Stimulated activated CD4-positive, alpha-beta T cell treated with anti-CD3 and anti-CD28 coated beads, Interleukin-2, amount 100 ng/mL, for 4 hours (primary cell): ENCODE results near the gene HPCAL4.
A peak's percentile ranks its signal among the peaks of the same experiment; 100 is the strongest.

Experiments used
- DNase-seq: peaks from one replicate; pipeline ENCODE4 v3.0.0-alpha.2; 2020; ENCODE audit warnings: low read depth

The HPCAL4 gene

DNA sequence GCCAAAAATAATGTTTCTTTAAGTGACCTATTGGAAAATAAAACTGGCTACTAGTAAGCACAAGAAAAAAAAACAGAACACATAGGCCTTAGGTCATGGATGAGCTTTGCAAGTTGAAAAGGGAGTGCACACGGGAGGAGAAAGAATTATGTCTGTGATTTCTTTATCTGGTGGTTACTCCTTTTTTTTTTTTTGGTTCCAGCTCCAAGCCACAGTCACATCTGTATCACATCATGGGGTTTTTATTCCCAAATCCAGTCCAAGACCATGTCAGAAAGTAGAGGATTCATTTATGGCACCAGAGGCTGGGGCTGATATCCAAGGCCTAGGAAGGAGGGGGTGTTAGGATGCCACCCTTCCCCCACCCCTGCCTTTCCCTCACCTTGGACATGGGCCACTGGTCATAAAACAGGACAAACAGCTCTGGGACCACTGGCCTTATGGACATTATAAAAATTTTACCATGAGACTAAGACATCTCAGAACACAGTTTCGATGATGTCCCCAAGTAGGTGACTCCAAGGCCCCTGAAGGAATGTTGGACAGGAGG lies 41.5 kb downstream of the HPCAL4 start:
- DNase-seq: no peak

DNA sequence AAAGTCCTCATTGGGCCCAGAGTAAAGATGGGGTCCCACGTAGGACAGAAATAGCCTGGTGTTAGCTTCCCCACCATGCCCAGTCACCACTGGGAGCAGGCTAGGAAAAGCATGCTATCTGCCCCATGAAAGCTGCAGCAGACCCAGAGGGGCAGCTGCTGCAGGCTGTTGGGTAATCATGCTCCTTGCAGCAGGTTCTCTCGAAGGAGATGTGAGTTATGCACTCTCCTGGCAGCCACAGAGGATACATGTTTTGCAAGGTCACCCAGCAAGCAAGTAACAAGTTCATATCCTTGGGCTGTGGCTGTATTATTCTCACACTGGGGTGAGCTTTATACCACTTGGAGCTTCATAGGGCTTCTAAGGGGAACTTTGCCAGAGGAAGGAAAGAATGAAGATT lies 42.7 kb downstream of the HPCAL4 start:
- DNase-seq: no peak

DNA sequence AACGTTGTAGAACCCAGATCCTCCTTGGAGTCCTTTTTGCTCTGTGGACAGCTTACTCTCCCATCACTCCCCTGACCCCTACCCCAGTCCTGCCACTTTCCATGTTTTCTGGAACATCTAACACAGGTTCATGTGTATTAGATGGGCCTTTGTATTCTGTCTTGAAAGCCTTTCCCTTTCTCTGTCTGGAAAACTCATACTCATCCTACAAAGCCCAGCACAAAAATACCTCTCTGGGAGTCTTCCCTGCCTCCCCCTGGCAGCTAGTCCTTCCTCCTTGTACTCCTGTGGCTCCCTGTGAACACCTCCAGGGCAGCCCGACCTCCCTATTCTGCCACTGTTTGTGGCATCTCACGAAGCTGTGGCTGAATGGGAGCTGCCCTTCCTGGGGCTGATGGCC lies 44.0 kb downstream of the HPCAL4 start:
- DNase-seq: no peak

DNA sequence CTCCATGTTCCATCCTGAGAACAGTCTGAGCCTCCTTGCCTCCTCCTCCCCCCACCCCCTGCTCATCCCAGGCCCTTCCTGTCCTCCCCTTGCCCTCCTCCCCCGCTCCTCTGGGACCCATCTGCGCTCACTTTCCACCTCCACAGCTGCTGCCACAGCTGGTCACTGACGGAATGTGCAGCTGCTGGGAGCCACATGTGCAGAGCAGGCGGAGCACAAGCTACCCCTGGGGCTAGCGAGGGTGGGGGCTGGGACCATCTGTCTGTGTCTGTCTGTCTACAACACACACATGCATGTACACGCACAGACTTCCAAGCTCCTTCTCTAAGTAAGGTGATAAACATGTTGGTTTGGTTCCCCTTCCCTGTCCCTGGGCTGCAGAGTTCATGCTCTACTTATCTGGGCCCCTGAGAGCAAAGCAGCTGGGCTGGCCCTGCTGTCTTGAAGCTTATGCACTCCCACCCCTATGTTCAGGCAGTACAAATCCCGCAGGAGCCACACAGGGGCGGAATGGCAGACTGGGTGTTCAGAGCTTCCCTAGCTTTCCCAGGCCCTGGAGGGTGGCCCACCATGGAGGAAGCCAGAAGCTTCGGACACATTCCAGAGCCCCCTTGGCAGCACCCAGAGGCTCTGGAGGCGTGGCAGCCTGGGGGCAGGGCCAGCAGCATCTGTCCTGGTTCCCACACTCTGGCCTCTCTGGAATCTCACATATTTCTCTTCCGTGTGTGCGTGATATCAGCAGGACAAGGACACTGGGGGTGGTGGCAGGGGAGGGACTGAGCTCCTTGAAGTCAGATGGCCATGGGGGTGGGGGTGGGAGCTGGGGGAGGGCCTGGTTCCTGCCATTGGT lies 44.8 kb downstream of the HPCAL4 start:
- no peak for DNase-seq

DNA sequence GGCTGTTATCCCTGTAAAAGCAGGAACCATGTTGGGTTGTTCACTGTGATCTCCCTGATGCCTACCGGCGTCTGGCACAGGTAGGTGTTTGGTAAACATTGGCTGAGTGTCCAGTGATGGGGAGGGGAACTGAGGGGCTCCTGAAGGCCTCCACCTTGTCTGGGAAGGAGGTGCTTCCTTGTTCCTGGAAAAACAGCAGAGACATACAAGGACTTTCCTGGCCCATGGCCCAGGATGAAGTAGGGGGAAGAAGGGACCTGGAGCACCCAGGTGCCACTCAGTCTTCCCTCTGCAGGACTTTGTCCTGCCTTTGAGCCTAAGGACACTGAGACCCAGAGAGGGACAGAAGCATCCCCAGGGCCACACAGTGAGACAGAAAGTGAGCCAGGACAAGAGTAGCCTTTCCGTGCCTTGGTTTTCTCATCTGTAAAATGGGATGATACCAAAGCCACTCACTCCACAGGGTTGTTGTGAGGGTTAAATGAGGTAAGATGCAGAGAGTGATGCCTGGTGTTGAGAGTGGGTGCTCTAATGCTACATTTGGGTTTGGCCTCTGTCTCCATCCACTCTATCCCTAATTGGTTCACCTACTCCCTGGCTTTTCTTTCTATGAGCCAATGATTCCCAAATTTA lies 45.7 kb downstream of the HPCAL4 start:
- DNase-seq: no peak

DNA sequence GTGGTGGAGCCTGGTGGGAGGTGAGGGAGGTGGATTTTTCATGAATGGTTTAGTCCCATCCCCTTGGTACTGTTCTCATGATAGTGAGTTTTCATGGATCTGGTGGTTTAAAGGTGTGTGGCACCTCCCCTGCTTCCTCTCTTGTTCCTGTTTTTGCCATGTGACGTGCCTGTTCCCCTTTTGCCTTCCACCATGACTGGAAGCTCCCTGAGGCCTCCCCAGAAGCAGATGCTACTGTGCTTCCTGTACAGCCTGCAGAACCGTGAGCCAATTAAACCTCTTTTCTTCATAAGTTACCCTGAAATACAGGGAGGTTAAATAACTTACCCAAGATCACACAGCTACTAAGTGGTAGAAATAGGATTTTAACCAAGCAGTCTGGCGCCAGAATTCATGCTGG lies 47.5 kb downstream of the HPCAL4 start:
- no peak for DNase-seq

DNA sequence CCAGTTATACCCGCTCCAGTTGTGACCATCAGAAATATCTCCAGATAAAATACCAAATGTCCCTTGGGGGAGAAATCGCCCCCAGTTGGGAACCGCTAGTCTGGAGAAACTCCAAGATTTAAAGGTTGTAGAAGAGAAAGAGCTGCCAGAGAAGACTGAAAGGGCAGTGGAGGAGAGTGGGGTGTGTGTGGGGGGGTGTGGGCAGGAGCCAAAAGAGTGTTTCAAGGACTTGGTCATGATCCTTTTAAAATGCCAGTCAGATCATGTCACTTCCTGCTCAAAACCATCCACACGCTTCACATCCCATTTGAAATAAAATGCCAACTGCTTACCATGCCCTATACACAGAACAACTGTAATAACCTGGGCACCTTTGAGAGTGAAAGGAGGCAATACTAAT lies 48.4 kb downstream of the HPCAL4 start:
- DNase-seq: no peak

DNA sequence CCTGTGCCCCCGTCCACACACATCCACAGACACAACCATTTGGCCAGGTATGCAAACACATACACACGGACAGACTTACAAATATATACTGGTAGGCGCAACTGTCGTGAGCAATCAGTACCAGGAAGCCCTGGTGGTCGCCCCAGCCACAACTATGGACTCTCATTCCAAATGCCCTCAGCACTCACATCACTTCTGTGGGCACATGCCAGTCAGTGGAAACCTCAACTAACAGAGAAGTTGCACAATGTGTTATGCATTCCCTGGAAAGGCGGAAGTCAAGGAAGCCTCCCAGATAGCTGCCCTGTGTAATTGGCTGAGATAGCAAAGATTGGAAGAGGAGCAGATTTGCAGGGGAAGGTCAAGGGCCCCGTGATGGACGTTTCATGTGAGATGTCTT lies 50.4 kb downstream of the HPCAL4 start:
- no peak for DNase-seq

DNA sequence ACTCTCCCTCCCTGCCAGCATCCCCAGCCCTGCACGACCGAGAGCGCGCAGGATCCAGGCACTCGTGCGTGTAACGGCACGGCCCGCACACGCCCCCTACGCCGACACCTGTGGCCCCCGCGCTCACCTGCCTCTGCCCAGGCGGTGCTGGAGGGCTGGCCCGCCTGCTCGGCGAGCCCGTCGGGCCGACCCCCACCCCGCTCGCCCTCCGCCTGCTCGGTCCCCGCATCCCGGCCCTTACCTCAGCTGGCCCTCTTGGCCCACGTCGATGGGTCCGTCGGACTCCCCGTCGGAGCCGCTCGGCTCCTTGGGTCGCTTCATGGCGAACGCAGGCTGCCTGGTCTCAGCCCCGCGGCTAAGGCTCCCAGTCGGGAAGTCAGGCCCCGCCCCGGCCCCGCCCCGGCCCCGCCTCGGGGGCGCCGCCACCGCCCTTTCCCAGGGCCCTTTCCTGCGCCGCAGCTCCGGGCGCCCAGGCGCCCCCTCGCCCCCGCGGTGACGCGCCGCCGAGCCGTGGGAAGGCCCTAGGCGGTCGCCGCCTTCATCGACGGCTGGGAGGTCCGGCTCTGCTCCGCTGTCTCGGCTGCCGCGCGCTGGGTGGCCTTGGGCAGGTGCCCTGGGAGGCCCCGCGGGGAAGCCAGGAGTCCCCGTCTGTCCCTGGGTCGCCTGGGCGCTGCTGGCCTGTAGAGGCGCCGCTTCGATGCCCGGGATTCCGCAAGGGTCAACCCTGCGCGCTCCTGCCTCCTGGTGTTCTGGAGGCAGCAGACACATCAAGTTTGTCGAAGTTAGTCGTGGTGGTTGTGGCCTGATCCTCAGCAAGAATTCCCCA lies 51.7 kb downstream of the HPCAL4 start, which contains the start of gene HEYL:
Gene HEYL (minus strand): TSS at position 339 of the 826 bp plus-strand sequence. CDS start 18 bp downstream, at position 321.
- DNase-seq: peak; percentile 76

DNA sequence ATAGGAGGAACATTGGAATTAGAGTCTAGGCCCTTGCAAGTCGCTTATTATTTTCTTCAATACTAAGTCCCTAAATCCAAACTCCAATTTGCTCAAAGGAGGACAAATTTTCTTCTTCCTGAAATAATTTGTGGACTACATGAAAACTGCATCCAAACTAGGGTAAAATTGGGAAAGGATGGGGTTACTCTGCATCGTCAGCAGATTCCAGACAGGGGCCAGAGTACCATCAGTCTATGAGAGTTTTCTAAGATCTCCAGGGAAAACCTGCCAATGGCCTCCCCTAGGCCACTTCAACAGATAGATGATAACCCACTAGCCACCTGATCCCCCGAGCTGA lies 52.3 kb downstream of the HPCAL4 start:
- DNase-seq: no peak

DNA sequence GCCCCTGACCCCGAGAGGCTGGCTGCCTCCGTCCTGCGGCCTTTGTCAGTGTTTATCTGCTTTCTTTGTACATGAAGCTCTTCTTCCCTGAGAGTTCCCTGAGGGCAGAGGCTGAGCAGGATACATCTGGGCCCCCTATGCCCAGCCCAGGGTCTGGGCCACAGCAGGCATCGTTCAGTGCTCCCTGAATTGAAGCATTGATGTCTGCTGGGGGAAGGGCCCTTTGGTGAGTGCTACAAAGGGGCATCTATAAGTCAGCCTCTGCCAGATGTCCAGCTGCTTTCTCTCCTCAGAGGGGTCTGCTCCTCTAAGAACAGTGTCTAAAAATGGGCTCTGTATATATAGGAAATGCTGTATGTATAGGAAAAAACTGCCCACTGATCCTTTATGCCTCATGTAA lies 53.9 kb downstream of the HPCAL4 start:
- no peak for DNase-seq

DNA sequence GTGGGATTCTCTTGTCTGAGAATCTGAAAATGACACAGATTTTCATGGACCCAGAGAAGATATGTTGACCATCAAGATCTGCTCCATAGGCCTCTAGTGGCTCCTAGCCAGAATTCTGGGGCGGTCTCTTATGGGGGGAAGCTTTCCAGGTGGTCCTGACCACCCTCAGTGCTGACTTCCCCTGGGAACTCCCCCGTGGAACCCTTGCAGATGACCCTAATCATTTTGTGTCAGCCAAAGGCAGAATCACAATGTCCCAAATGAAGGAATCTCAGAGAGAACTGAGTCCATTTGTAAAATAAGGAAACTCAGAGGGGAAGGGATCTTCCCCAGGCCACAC lies 55.4 kb downstream of the HPCAL4 start:
- DNase-seq: no peak

DNA sequence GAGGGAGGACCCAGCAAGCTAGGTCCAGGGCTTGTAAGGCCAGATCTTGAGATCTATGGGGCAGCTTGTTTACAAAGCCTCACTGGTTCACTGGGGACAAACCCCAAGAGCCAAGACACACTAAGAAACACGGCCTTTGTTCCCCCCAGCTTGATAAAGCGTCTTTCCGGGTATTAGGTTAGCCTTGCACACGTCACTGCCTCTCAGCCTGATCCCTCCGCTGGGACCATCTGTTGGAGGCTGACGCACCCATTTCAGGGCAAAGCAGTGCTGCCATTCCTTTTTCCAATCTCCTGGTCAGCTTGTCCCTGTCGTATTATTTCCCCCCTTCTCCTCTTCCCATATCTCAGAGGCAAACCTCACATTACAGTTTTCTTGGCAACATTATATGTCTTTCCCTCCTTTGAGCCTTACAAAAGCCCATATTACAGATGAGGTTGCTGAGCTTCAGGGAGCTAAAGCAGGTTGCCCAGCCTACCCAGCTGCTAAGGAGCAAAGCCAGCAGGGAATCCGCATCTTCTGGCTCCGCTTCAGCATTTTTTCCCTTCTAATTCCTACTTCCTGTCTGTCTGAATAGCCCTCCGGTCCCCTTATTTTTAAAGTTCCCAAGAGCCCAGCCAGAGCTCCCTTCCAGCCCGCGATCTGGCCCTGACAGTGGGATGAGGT lies 55.9 kb downstream of the HPCAL4 start:
- DNase-seq: no peak

DNA sequence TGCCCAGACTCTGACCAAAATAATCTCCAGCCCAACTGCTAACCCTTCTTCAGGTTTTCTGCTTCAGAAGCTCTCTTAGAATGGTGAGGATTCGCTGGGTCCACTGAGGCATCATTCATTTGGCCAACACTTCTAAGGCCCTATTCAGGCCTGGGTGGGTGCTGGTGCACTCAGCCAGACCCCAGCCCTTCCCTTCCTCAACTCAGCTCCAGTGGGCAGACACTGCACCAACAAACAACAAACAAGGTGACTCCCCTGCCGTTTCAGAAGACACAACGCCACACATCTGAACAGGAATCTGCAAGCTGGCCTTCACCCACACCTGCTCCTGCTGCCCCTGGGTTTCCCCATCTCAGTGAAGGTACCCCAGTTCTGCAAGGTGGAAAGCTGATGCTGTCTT lies 57.8 kb downstream of the HPCAL4 start:
- DNase-seq: no peak

DNA sequence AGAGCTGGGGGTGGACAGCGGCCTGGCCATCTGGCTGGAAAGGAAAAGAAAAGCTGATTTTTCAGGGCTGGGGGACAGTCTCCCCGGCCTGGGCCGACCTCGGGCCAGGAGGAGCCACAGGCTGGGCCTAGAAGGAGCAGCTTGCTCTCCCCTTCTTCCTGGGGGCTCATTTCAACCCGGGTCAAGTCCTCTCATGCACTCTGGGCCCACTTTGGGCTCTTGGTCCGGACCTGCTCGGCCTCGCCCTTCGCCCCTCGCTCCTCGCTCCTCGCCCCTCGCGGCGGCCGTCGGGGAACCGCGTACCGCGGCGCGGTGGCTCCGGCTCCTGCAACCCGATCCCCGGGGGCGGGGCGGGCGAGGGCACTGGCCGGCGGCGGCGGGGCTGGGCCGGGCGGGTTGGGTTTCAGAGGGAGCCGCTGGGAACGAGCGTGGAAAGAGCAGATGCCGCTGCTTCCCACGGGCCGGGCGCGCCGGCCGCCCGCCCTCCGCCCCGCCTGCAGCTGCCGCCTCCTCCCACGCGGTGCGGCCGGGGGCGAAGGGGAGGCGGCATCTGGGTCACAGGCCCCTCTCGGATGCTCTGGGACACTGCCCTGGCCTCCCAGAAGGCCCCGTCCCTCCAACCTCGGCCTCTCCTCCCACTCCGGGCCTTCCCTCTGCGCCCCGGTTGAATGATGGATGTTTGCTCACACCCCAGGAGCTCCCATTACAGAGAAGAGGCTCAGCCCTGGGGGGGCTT lies 58.4 kb downstream of the HPCAL4 start:
- DNase-seq: no peak

DNA sequence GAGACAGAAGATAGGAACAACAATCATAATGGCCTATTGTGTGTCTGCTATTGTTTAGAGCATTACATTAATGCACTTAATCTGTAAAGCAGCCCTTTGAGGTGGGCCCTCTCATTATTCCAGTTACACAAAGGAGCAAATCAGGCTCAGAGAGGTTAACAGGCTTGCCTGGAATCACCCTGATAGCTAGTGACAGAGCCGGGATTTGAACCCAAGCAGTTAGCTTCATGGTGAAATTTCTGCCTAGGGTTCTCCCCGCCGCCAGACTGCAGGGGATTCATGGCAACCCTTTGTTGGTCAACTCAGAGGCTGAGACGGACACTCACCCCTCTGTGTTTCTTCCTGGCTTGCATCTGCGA lies 58.9 kb downstream of the HPCAL4 start:
- no peak for DNase-seq

DNA sequence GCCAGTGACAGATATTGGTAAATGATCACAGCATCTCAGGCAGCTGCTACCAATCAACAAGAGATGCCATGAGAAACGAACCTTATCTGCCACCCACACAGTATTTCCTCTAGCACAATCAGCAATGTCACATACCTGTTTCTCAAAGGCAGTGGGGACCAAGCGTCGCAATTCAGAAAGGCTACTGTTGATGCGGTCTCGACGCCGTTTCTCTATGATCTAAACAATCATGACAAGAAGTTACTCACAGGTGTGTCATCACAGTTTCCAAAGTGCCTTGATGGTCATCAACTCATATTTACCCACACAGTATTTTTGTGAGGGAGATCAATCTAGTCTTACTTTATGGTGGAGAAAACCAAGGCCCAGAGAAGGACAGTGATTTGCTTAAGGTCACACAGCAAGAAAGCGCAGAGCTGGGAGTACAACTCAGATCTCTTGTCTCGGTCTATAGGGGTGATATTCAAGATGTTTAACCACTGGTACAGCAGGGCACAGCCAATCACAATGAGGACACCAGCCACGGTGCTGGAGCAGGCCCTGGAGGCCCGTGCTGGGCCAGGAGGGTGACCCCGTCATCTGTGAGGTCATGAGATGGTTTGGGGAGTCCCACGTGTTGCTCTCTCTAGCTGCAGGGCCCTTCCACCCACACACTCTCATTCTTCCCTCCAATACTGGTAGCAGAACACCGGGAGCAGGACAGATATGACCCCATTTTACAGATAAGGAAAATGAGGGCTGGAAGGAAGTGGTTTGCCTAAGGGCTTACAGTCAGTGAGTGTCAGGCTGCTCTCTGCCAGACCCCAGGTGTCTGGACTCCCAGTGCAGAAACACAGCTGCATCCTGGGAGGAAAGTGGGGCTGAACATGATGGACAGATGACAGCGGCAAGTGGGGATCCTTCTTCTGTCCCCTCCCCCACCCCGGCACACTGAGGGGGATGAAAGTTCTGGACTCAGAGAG lies 59.6 kb downstream of the HPCAL4 start:
- DNase-seq: no peak

DNA sequence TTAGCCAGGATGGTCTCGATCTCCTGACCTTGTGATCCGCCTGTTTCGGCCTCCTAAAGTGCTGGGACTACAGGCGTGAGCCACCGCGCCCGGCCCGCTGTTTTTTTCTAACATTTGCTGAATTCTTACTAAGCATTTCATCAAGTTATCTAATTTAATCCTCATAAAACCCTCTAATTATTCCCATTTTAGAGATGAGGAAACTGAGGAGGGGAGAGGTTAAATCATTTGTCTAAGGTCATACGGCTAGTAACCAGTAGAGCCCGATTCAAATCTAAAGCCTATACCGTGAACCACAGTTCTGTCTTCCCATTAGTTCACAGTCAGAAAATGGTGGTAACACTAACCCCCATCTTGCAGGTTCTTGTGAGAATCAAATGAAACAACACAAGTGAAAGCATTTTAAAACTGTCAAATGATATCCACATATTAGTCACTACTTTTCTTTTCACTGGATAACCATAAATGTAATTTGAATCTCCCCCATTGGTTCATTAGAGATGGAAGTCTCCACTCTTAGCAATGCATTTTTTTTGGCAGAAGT lies 62.4 kb downstream of the HPCAL4 start:
- no peak for DNase-seq
